Nephron (organoid): ENCODE results near the gene GOLT1A.

Source experiments
- H3K27ac Mint-ChIP-seq, 3 experiments: 2 replicates each; pipeline ENCODE4 v1.8.0; 2020; ENCODE audit warnings: mixed read lengths in 3 of 3, mild to moderate bottlenecking in 2 of 3, moderate library complexity in 1 of 3
- H3K27me3 Mint-ChIP-seq: 2 replicates; pipeline ENCODE4 v1.8.0; 2021; ENCODE audit warnings: low read depth, mild to moderate bottlenecking, moderate library complexity, mixed read lengths
- H3K36me3 Mint-ChIP-seq: 2 replicates; pipeline ENCODE4 v1.8.0; 2020; ENCODE audit warnings: low read depth, mixed read lengths
- H3K4me1 Mint-ChIP-seq: 2 replicates; pipeline ENCODE4 v1.8.0; 2020; ENCODE audit warnings: mixed read lengths
- H3K4me3 Mint-ChIP-seq, 3 experiments: 2 replicates each; pipeline ENCODE4 v1.8.0; 2020; ENCODE audit warnings: mild to moderate bottlenecking in 3 of 3, mixed read lengths in 3 of 3, moderate library complexity in 2 of 3
- H3K9me3 Mint-ChIP-seq: 2 replicates; pipeline ENCODE4 v1.8.0; 2020; ENCODE audit warnings: mixed read lengths
- TF ChIP-seq, protein P1 (sequence below), 3 experiments: fragments of 200-600 bp; sonication (generic); IDR thresholded peaks; one replicate each; pipeline ENCODE4 v1.5.0; 2021; ENCODE audit warnings: antibody characterized with exemption in 3 of 3; ENCODE audit not compliant: unreplicated experiment in 3 of 3

The GOLT1A gene

DNA sequence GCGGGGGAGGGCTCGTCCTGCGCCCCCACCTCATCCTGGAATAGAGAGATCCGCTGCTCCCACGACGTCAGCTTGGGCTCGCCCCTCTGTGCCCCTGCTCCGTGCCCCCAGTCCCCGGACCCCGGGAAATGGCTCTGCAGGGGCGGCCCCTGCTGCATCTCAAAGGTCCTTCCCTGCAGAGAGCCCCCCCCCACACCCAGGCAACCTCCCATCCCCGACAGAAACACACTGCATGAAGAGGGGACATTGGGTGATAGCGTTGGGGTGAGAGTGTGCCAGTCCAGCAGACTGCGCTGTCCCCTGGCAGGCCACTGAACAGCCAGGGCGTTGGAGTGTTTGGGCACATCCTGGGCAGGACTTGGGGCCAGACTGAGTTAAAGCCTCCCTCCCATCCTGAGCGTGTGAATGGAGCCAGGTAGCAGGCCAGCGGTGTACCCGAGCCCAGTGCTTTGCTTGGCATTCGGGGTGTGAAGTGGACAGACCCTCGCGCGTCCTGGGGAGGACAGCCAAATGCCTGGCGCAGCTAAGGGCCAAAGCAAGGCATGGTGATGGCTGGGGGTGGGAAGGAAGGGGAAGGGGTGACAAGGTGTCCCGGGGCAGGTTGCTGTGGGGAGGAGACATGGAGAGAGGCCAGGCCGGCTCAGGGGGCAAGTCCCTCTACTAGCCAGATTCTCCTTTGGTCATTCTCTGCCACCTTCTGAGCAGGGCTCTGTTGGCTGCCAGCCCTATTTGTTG lies 61.3 kb downstream of the GOLT1A start:
- Mint-ChIP-seq H3K27me3 (peaks cover 37% of the 10 kb centered on the region), H3K4me3 (peak overlapping the region; percentile 84 to 87 (median 85)), H3K4me1 (peaks cover 11% of the 10 kb centered on the region), H3K36me3 (no peaks in the 10 kb centered on the region), H3K27ac (peak overlapping the region in 2 of 3 experiments; percentile 44 to 68), H3K9me3 (no peaks in the 10 kb centered on the region)
- TF ChIP-seq, protein P1, sequence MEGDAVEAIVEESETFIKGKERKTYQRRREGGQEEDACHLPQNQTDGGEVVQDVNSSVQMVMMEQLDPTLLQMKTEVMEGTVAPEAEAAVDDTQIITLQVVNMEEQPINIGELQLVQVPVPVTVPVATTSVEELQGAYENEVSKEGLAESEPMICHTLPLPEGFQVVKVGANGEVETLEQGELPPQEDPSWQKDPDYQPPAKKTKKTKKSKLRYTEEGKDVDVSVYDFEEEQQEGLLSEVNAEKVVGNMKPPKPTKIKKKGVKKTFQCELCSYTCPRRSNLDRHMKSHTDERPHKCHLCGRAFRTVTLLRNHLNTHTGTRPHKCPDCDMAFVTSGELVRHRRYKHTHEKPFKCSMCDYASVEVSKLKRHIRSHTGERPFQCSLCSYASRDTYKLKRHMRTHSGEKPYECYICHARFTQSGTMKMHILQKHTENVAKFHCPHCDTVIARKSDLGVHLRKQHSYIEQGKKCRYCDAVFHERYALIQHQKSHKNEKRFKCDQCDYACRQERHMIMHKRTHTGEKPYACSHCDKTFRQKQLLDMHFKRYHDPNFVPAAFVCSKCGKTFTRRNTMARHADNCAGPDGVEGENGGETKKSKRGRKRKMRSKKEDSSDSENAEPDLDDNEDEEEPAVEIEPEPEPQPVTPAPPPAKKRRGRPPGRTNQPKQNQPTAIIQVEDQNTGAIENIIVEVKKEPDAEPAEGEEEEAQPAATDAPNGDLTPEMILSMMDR (IDR thresholded peaks at IDR 0.05; ENCODE audit: unreplicated experiment in 3 of 3), result no peak

- Mint-ChIP-seq H3K27me3 (peaks cover 29% of the 10 kb centered on the region), H3K9me3 (no peaks in the 10 kb centered on the region), H3K4me1 (peaks cover 11% of the 10 kb centered on the region), H3K27ac (peak within 1 kb of the TSS in 2 of 3 experiments; percentile 44 to 68), H3K36me3 (no peaks in the 10 kb centered on the region), H3K4me3 (peak within 1 kb of the TSS; percentile 84 to 87 (median 85))
- TF ChIP-seq, protein P1 (IDR thresholded peaks at IDR 0.05; ENCODE audit: unreplicated experiment in 3 of 3), result no peak
Measured at GRCh38 chr1:204151552-204152309, 62.1 kb downstream of the GOLT1A start, which contains the start of gene ETNK2. Gene ETNK2, minus strand, starts transcription at chr1:204152044. Its CDS starts 192 bp downstream, at chr1:204151852.

DNA sequence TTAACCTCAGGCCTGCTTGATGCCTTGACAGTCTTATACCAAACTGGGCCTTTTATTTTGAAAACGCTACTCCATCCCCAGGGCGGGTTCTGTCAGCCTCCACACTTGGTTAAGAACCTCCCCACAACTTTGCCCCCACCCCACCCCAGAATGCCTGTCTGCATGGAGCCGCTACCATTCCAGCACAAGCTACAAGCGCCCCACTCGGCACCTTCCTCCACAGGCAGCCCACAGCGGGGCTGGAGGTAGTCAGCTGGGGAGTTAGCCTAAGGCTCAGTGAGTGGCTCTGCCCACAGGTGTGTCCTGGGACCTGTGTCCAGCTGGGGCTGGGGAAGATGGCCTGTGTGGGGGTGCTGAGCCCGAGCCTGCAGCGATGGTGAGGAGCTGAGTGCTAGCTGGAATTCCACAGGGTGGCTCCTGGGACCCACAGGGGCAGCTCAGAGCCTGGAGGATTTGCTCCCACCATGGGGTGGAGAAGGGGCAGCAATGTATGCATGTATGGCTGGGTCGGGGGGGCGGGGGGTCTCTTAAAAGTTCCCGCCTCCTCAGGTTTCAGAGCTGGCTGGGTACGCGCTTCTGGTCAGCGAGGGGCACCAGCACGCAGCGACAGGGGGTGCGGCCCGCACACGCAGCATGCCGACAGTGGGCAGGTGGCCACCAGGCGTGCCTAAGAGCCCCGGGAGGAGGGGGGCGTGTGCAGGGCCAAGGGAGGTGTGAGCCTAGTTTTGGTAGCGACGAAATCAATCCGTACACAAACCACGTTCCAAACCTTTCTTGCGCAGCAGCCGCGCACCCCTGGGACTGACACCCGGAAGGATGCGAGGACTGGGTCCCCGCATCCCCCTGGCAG lies 62.9 kb downstream of the GOLT1A start:
- Mint-ChIP-seq H3K4me1 (peaks cover 11% of the 10 kb centered on the region), H3K27me3 (peaks cover 25% of the 10 kb centered on the region), H3K27ac (peak overlapping the region in 2 of 3 experiments; percentile 36 to 50), H3K36me3 (no peaks in the 10 kb centered on the region), H3K4me3 (peak overlapping the region; percentile 79 to 84 (median 83)), H3K9me3 (no peaks in the 10 kb centered on the region)
- TF ChIP-seq, protein P1 (IDR thresholded peaks at IDR 0.05; ENCODE audit: unreplicated experiment in 3 of 3), result no peak

- Mint-ChIP-seq H3K27ac (peak overlapping the region in 2 of 3 experiments; percentile 36 to 50), H3K27me3 (peaks cover 22% of the 10 kb centered on the region), H3K4me1 (peaks cover 11% of the 10 kb centered on the region), H3K9me3 (no peaks in the 10 kb centered on the region), H3K36me3 (no peaks in the 10 kb centered on the region), H3K4me3 (peak overlapping the region; percentile 79 to 84 (median 83))
- TF ChIP-seq, protein P1 (IDR thresholded peaks at IDR 0.05; ENCODE audit: unreplicated experiment in 3 of 3), result no peak
Measured at GRCh38 chr1:204149635-204150565, 63.9 kb downstream of the GOLT1A start.

DNA sequence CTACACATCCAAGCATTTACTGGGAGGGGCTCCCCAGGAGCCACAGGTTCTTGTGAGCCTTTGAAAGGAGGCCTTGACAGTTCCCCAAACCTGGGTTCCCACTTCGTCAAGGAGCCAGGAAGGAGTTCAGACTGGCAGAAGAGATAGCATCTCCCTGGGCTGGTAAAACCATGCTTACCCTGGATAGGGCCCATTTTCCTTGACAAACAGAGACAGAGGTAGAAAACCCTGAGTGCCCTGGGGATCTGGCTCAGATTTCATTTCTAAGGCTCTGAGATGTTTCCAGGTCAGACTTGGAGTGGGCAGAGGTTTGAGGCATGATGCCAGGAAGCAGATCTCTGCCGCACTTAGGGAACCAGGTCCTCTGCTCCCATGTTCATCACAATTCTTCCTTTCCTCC lies 64.7 kb downstream of the GOLT1A start:
- peaks cover 17% of the 10 kb centered on the region for H3K27me3 Mint-ChIP-seq
- H3K4me1 Mint-ChIP-seq, result peaks cover 11% of the 10 kb centered on the region
- H3K36me3 Mint-ChIP-seq, result no peaks in the 10 kb centered on the region
- H3K27ac Mint-ChIP-seq, result no peak overlapping the region
- H3K4me3 Mint-ChIP-seq, result peak overlapping the region; percentile 22 to 69 (median 63)
- TF ChIP-seq, protein P1 (IDR thresholded peaks at IDR 0.05; ENCODE audit: unreplicated experiment in 3 of 3), result no peak
- H3K9me3 Mint-ChIP-seq, result no peaks in the 10 kb centered on the region
